ENCODE results near the gene CCDC85C. TPM values are rescaled to one million over a fixed set of nuclear protein-coding genes. Genes with fewer than 3 reads are reported as not detected.

CCDC85C gene
- total RNA-seq, 1 donor from 2014 or later, result 1.9 TPM

DNA sequence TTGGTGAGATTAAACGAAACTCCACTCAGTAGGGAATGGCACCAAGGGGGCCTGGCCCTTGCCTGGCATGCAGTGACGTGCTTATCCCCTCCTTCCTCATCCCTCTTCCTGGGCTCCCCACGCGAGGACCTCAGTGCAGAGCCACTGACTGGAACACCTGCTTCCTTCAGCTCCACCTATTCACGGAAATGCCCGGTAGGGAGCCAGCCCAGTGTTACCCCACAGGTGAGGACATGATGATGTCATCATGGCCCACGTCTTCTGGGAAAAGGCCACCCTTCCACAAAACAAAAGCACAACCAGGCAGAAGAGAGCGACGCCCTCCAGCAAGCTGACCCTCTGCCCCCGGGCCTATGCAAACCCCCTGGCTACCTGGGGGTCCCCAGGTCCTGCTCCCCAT lies 42.1 kb downstream of the CCDC85C start:
- H3K27ac Mint-ChIP-seq, result no peak overlapping the region
- peaks cover 1% of the 10 kb centered on the region for H3K27me3 Mint-ChIP-seq
- no peaks in the 10 kb centered on the region for H3K4me1 Mint-ChIP-seq
- ChIA-PET CTCF (no interaction called here), POLR2A (no interaction called here)
- intact Hi-C loops (cut with micrococcal nuclease), result loop anchor here (10.0 kb wide), 1 partner anchor 63 kb away; no protein-coding TSS in a partner anchor
- no peak for TF ChIP-seq CTCF (IDR thresholded peaks at IDR 0.05)
- ATAC-seq (ENCODE audit: low read depth), result no peak
- no peak overlapping the region for H3K4me3 Mint-ChIP-seq
- no peak for DNase-seq
- no peaks in the 10 kb centered on the region for H3K36me3 Mint-ChIP-seq (ENCODE audit: low read depth)
- H3K9me3 Mint-ChIP-seq, result peaks cover 2% of the 10 kb centered on the region

DNA sequence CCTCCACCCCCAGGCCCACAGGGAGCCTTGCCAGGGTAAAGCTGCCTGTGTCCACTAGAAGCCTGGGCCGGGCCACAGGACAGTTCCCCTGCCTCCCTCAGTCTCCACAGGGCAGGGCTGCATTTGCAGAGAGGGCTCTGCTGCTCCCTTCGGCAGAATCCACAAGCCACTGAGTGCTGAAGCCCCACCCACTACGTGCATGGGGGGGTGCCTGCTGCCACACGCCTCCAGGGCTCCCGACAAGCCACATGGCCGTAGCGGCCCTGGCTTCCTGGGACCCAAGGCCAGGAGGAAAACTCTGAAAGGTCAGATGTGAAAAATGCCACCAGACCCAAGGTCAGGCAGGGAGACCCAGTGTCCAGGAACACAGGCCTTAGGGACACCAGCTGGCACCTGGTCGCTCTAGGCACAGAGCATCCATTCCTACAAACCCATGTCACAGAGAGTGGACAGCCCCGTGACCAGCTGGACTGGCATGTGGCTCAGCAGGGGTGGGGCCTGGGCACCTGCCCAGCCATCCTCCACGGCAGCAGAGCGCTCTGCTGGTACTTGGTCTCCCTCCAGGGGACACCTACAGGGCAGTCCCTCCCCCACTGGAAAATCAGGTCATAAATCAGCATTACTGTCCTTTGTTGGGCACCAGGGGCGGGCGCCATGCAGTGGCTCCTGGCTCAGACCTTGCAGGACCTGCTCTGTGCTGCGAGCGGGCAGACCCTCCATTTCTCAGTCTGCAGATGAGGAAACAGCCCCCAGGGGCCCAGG lies 42.9 kb downstream of the CCDC85C start:
- ATAC-seq (ENCODE audit: low read depth), result no peak
- Mint-ChIP-seq H3K36me3 (ENCODE audit: low read depth) (no peaks in the 10 kb centered on the region), H3K4me1 (no peaks in the 10 kb centered on the region), H3K4me3 (no peak overlapping the region), H3K27me3 (peaks cover 1% of the 10 kb centered on the region), H3K9me3 (peaks cover 2% of the 10 kb centered on the region), H3K27ac (no peak overlapping the region)
- intact Hi-C loops (cut with micrococcal nuclease), result loop anchor here (10.0 kb wide), 1 partner anchor 64 kb away; no protein-coding TSS in a partner anchor
- ChIA-PET CTCF (no interaction called here), POLR2A (no interaction called here)
- no peak for TF ChIP-seq CTCF (IDR thresholded peaks at IDR 0.05)
- no peak for DNase-seq

- peaks cover 2% of the 10 kb centered on the region for H3K9me3 Mint-ChIP-seq
- H3K36me3 Mint-ChIP-seq (ENCODE audit: low read depth), result no peaks in the 10 kb centered on the region
- DNase-seq, result no peak
- TF ChIP-seq CTCF (IDR thresholded peaks at IDR 0.05), result no peak
- ATAC-seq (ENCODE audit: low read depth), result no peak
- H3K4me1 Mint-ChIP-seq, result no peaks in the 10 kb centered on the region
- intact Hi-C loops (cut with micrococcal nuclease), result loop anchor here (10.0 kb wide), 1 partner anchor 64 kb away; no protein-coding TSS in a partner anchor
- ChIA-PET CTCF (no interaction called here), POLR2A (no interaction called here)
- peaks cover 1% of the 10 kb centered on the region for H3K27me3 Mint-ChIP-seq
- no peak overlapping the region for H3K4me3 Mint-ChIP-seq
- H3K27ac Mint-ChIP-seq, result no peak overlapping the region
These were observed 43.6 kb downstream of the CCDC85C start for GRCh38 chr14:99560403-99560802.

DNA sequence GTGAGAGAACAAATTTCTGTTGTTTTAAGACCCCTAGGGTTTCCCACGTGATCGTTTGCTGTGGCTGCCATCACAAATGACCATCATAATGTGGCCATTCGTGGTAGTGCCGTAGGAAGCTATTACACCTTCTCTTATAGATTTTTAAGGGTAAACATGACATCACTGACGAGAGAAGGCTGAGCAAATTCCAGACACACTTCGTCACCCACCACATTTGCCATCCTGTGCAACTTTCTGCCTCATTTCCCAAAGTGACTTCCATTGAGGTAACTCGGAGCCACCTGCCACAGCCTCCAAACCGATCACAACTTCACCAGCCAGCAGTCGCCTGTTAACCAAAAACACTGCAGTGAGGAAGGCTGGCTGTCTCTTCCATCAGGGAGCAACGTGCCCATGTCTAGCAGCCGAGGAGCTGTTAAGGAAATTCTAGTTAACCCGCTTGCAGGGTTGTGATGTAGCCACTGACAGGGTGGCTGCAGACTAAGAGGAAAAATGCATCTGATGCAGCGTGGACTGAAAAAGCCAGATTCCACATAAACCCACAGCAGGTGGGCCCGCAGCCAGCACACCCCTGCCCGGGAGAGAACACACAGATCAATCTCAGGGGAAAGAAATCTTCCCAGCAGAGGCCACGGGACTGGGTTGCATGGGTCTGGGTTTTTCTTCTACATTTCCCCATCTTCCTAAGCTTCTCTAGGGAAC lies 44.6 kb downstream of the CCDC85C start:
- Mint-ChIP-seq H3K27me3 (peaks cover 1% of the 10 kb centered on the region), H3K4me3 (no peak overlapping the region), H3K36me3 (ENCODE audit: low read depth) (no peaks in the 10 kb centered on the region), H3K4me1 (no peaks in the 10 kb centered on the region), H3K9me3 (peaks cover 2% of the 10 kb centered on the region), H3K27ac (no peak overlapping the region)
- DNase-seq, result no peak
- CTCF ChIA-PET, result no interaction called here
- ATAC-seq (ENCODE audit: low read depth), result no peak
- POLR2A ChIA-PET, result no interaction called here
- no peak for TF ChIP-seq CTCF (IDR thresholded peaks at IDR 0.05)
- intact Hi-C loops (cut with micrococcal nuclease), result no loop called here

DNA sequence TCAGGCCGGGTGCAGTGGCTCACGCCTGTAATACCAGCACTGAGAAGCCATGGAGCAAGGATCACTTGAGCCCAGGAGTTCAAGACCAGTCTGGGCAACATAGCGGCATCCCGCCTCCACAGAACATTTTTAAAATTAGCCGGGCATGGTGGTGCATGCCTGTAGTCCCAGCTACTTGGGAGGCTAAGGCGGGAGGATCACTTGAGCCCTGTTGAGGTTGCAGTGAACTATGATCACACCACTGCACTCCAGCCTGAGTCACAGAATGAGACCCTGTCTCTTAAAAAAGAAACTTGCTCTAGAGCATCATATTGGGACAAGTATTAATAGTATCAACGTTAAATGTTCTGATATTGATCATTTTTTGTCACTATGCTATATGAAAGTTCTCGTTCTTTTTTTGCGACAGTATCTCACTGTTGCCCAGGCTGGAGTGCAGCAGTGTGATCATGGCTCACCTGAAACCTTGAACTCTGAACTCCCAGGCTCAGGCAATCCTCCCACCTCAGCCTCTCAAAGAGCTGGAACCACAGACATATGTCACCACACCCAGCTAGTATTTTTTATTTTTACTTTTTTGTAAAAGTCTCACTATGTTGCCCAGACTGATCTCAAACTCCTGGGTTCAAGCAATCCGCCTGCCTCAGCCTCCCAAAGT lies 47.7 kb downstream of the CCDC85C start:
- Mint-ChIP-seq H3K36me3 (ENCODE audit: low read depth) (no peaks in the 10 kb centered on the region), H3K9me3 (peaks cover 2% of the 10 kb centered on the region), H3K27me3 (no peaks in the 10 kb centered on the region), H3K27ac (no peak overlapping the region), H3K4me1 (no peaks in the 10 kb centered on the region), H3K4me3 (no peak overlapping the region)
- ChIA-PET POLR2A (no interaction called here), CTCF (no interaction called here)
- DNase-seq (no peak), ATAC-seq (ENCODE audit: low read depth) (no peak)
- TF ChIP-seq CTCF (IDR thresholded peaks at IDR 0.05), result no peak
- intact Hi-C loops (cut with micrococcal nuclease), result no loop called here

All from activated B cell treated with CpG ODN at 0.5 μM for 24 hours (primary cell).